GM12878 (cell line): ENCODE results near the gene DDIT4. TPM values are rescaled to one million over a fixed set of nuclear protein-coding genes. Genes with fewer than 3 reads are reported as not detected.
A peak's percentile ranks its signal among the peaks of the same experiment; 100 is the strongest.

Source experiments
- ATAC-seq: fragments of 200-7000 bp; cut with Tn5 transposase; 3 replicates; pipeline ENCODE4 v1.9.1; 2020; ENCODE audit warnings: mild to moderate bottlenecking, moderate library complexity
- BruUV-seq: library from RNA; stranded (reverse); fragments of 400-500 nt; replicated peaks from 2 replicates; lab custom pipeline; 2021; lab: Mats Ljungman, UMichigan
- CTCF ChIA-PET: fragments of 300-600 bp; sonication (Branson Sonifier 250); formaldehyde crosslinking; extraction: SDS; loops from one replicate; lab custom pipeline; 2021; ENCODE audit warnings: inconsistent platforms; lab: Yijun Ruan, JAX
- POLR2A ChIA-PET: fragments of 350-600 bp; formaldehyde crosslinking; extraction: SDS; loops from one replicate; lab custom pipeline; 2021; ENCODE audit warnings: inconsistent platforms; lab: Charles Lee
- RAD21 ChIA-PET: fragments of 300-600 bp; sonication (Branson Sonifier 250); formaldehyde crosslinking; loops from one replicate; lab custom pipeline; 2023; ENCODE audit warnings: antibody characterized with exemption; ENCODE audit not compliant: unreplicated experiment; lab: Charles Lee
- SMC1A ChIA-PET: fragments of 300-600 bp; sonication (Branson Sonifier 250); formaldehyde crosslinking; loops from one replicate; lab custom pipeline; 2023; ENCODE audit not compliant: unreplicated experiment, uncharacterized antibody; lab: Charles Lee
- DNase-seq: peaks from one replicate; pipeline ENCODE4 v3.0.0-alpha.2; 2011; ENCODE audit warnings: low read depth, low spot score
- FAIRE-seq: peaks from 3 replicates; lab custom pipeline; 2011; peaks lifted over from hg19 to GRCh38; lab: Jason Lieb, UNC
- H2AFZ ChIP-seq: 2 replicates; pipeline ENCODE4 v1.6.0; 2011; ENCODE audit warnings: low read depth, low read length, control low read depth; ENCODE audit not compliant: control insufficient read depth
- H3K27ac ChIP-seq: 2 replicates; pipeline ENCODE4 v1.5.1; 2011; ENCODE audit warnings: control low read depth; ENCODE audit not compliant: control insufficient read depth, insufficient read depth
- H3K27me3 ChIP-seq, 2 experiments: replicated peaks in 1 of 2; 2 replicates each; pipeline versions ENCODE4 v1.6.0 to v1.6.1; 2011; ENCODE audit warnings: low read length in 1 of 2; ENCODE audit not compliant: control insufficient read depth in 2 of 2, insufficient read depth in 2 of 2
- H3K36me3 ChIP-seq, 2 experiments: 2 replicates each; pipeline ENCODE4 v1.5.1; 2011; ENCODE audit warnings: low read length in 1 of 2; ENCODE audit not compliant: control insufficient read depth in 2 of 2, insufficient read depth in 2 of 2
- H3K4me1 ChIP-seq: 2 replicates; pipeline ENCODE4 v1.6.1; 2011; ENCODE audit warnings: mild to moderate bottlenecking, low read length, moderate library complexity, mixed read lengths; ENCODE audit not compliant: control insufficient read depth, insufficient read depth
- H3K4me2 ChIP-seq: 2 replicates; pipeline ENCODE4 v1.6.0; 2011; ENCODE audit warnings: control low read depth; ENCODE audit not compliant: control insufficient read depth, insufficient read depth
- H3K4me3 ChIP-seq: fragments of 200-600 bp; sonication (generic); 2 replicates; pipeline ENCODE4 v1.5.1; 2016
- H3K79me2 ChIP-seq: 2 replicates; pipeline ENCODE4 v1.6.0; 2011; ENCODE audit warnings: low read length; ENCODE audit not compliant: control insufficient read depth, insufficient read depth
- H3K9ac ChIP-seq: 2 replicates; pipeline ENCODE4 v1.8.0; 2011; ENCODE audit warnings: low read length, control low read depth, mixed read lengths; ENCODE audit not compliant: control insufficient read depth, insufficient read depth
- H3K9me3 ChIP-seq: replicated peaks from 3 replicates; pipeline ENCODE4 v1.5.1; 2011; ENCODE audit warnings: mild to moderate bottlenecking, low read length; ENCODE audit not compliant: control insufficient read depth, insufficient read depth
- H4K20me1 ChIP-seq: 2 replicates; pipeline ENCODE4 v1.6.0; 2011; ENCODE audit not compliant: control insufficient read depth, insufficient read depth
- BHLHE40 ChIP-seq, 2 experiments: fragments of 450-650 bp in 1 of 2; IDR thresholded peaks; 2 replicates each; pipeline ENCODE4 v1.6.1; 2011 to 2017; ENCODE audit warnings: low read depth in 2 of 2, borderline replicate concordance in 1 of 2, improper control_type of control experiment in 1 of 2, low read length in 1 of 2, mild to moderate bottlenecking in 1 of 2
- BRCA1 ChIP-seq: IDR thresholded peaks from 2 replicates; pipeline ENCODE4 v1.6.1; 2011; ENCODE audit warnings: low read depth, low read length, improper control_type of control experiment
- CBX3 ChIP-seq: fragments of 200-600 bp; sonication (generic); IDR thresholded peaks from 2 replicates; pipeline ENCODE4 v1.6.1; 2016; ENCODE audit warnings: low read depth, borderline replicate concordance
- MEF2A ChIP-seq: IDR thresholded peaks from 2 replicates; pipeline ENCODE4 v1.6.1; 2011; ENCODE audit warnings: low read depth, mild to moderate bottlenecking, low read length, moderate library complexity; ENCODE audit not compliant: insufficient read depth
- MYB ChIP-seq: fragments of 150-350 bp; IDR thresholded peaks from 2 replicates; pipeline ENCODE4 v1.6.1; 2014; ENCODE audit warnings: mild to moderate bottlenecking, low read depth, low read length, borderline replicate concordance
- NFYA ChIP-seq: IDR thresholded peaks from 2 replicates; pipeline ENCODE4 v1.6.1; 2011; ENCODE audit warnings: low read depth, mild to moderate bottlenecking, low read length, improper control_type of control experiment, borderline replicate concordance
- ZNF217 ChIP-seq: fragments of 450-650 bp; IDR thresholded peaks from 2 replicates; pipeline ENCODE4 v1.6.1; 2017; ENCODE audit warnings: antibody characterized with exemption, mild to moderate bottlenecking
- ZNF274 ChIP-seq: IDR thresholded peaks from one replicate; pipeline ENCODE4 v1.8.0; 2011; ENCODE audit not compliant: insufficient read length, insufficient read depth
- WGBS: methylation state at CpG from one replicate; pipeline ENCODE4 v1.1.6; 2016; ENCODE audit warnings: low lambda C conversion rate; ENCODE audit not compliant: insufficient replicate concordance, insufficient coverage; ENCODE audit errors: missing lambda C conversion rate; 5-methylcytosine and 5-hydroxymethylcytosine counted together
- in situ Hi-C: fragments of 300-500 bp; cut with MboI; formaldehyde crosslinking; loops from 9 replicates; pipeline ENCODE4 v1.14.3; 2018; ENCODE audit warnings: mixed read lengths
- intact Hi-C: fragments of 100-400 bp; cut with micrococcal nuclease; formaldehyde crosslinking; loops from one replicate; pipeline ENCODE4 v1.14.2; 2022; ENCODE audit not compliant: unreplicated experiment
- polyA plus RNA-seq, 11 experiments: library from polyadenylated mRNA; depleted of rRNA in 4 of 11; unstranded in 6 of 11; stranded (reverse) in 5 of 11; fragments of >200 nt; fragmentation: Nextera tagmentation in 4 of 11; fragmentation: Illumina TruSeq in 1 of 11; extraction: Ambion mirVana in 4 of 11; extraction: Trizol in 1 of 11; gene quantifications; 1 replicate in 1 of 11; 2 replicates in 10 of 11; pipeline versions ENCODE4 v1.2.1 to v1.2.3, GENCODE V29; 2011 to 2016; ENCODE audit warnings: inconsistent platforms in 2 of 11, missing spikeins in 2 of 11, low read depth in 1 of 11
- total RNA-seq, 4 experiments: library from RNA; depleted of rRNA in 3 of 4; stranded (reverse); fragments of >200 nt in 3 of 4; fragmentation: Illumina TruSeq in 1 of 4; extraction: Trizol in 1 of 4; gene quantifications; 2 replicates each; pipeline versions ENCODE4 v1.2.1 to v1.2.3, GENCODE V29; 2013 to 2021

DDIT4 gene
- total and polyA plus RNA-seq, 10 of the 15 experiments (the other 5 are each of a cell fraction or from before 2014, with no cell fraction given), result 2.1 to 277 (median 183) TPM

DNA sequence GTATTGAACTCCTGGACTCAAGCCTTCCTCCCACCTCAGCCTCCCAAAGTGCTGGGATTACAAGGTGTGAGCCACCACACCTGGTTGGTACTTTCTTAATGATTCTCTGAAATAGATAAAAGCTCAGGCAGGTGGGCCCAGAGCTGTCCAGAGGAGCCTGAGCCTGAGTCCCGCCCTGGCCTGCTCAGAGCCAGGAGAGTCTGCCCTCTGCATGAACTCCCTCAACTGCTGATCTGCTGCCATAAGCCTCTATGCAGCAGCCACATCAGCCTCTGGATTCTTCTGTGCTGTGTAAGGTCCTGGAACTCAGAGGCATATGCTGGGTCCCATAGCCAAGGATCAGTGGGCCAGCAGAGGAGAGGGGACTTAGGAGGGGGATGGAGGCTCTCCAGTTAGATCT, 23.1 kb upstream of the DDIT4 start:
- SMC1A ChIA-PET, result interaction anchor here (1.6 to 21.0 kb wide), 3 partner anchors 10 to 35 kb away, joined by 6 to 275 read pairs (median 12); partner anchors contain the start of genes ANAPC16, ASCC1 and DDIT4
- POLR2A ChIA-PET, result interaction anchor here (0.6 to 8.0 kb wide), 6 partner anchors 8 to 83 kb away, joined by 3 to 113 read pairs (median 4); no protein-coding TSS in a partner anchor
- WGBS, result 95% methylated on average over 1 of the region's 1 CpG
- no peak for FAIRE-seq
- 0 out of 2 replicates have a peak overlapping the region, but pooled peaks have one; percentile 33 for H3K27ac ChIP-seq
- H3K36me3 ChIP-seq, result no peaks in the 10 kb centered on the region
- H3K9me3 ChIP-seq, result no peaks in the 10 kb centered on the region
- H3K4me3 ChIP-seq, result no peak overlapping the region
- in situ Hi-C loops, result no loop called here
- H3K27me3 ChIP-seq, result no peaks in the 10 kb centered on the region
- no peaks in the 10 kb centered on the region for H3K79me2 ChIP-seq
- CTCF ChIA-PET, result interaction anchor here (1.0 to 1.2 kb wide), 3 partner anchors 9 to 47 kb away, joined by 3 to 4 read pairs (median 4); no protein-coding TSS in a partner anchor
- ATAC-seq, result no peak
- no TSS peak for BruUV-seq
- H3K4me1 ChIP-seq, result peaks cover 72% of the 10 kb centered on the region
- 0 out of 2 replicates have a peak overlapping the region, but pooled peaks have one; percentile 20 for H3K9ac ChIP-seq
- no peak for DNase-seq
- TF ChIP-seq ZNF217 (no peak), NFYA (no peak), BRCA1 (no peak), ZNF274 (no peak)
- H2AFZ ChIP-seq, result no peak overlapping the region
- intact Hi-C loops, result no loop called here
- RAD21 ChIA-PET, result interaction anchor here (0.9 to 10.5 kb wide), 4 partner anchors 8 to 83 kb away, joined by 3 to 185 read pairs (median 4); no protein-coding TSS in a partner anchor
- H3K4me2 ChIP-seq, result no peak overlapping the region; the same call in 1 of the 2 replicates
- H4K20me1 ChIP-seq, result no peaks in the 10 kb centered on the region

- H2AFZ ChIP-seq, result no peak overlapping the region
- no peaks in the 10 kb centered on the region for H3K9me3 ChIP-seq
- intact Hi-C loops, result no loop called here
- SMC1A ChIA-PET, result interaction anchor here (1.6 to 21.0 kb wide), 4 partner anchors 9 to 36 kb away, joined by 6 to 275 read pairs (median 9); partner anchors contain the start of genes ANAPC16, ASCC1 and DDIT4
- TF ChIP-seq CBX3, result no peak
- TF ChIP-seq MYB, result no peak
- no peak for TF ChIP-seq BHLHE40 (IDR thresholded peaks at IDR 0.05; ENCODE audit: borderline replicate concordance in 1 of 2, low read depth in 2 of 2, low read length in 1 of 2)
- no peak for TF ChIP-seq MEF2A
- TF ChIP-seq, all 136 proteins: peak for 0
- H3K79me2 ChIP-seq, result no peaks in the 10 kb centered on the region
- DNase-seq (no peak), ATAC-seq (no peak), FAIRE-seq (no peak)
- WGBS, result 89% methylated on average over 6 of the region's 6 CpGs
- ChIA-PET POLR2A (interaction anchor here (0.6 to 11.6 kb wide), 7 partner anchors 8 to 82 kb away, joined by 3 to 113 read pairs (median 4); no protein-coding TSS in a partner anchor), CTCF (interaction anchor here (1.2 kb wide), 1 partner anchor 8 kb away, joined by 4 read pairs; no protein-coding TSS in a partner anchor), RAD21 (interaction anchor here (0.9 to 10.5 kb wide), 3 partner anchors 7 to 82 kb away, joined by 3 to 185 read pairs (median 4); no protein-coding TSS in a partner anchor)
- H4K20me1 ChIP-seq, result no peaks in the 10 kb centered on the region
- H3K4me2 ChIP-seq, result no peak overlapping the region
- in situ Hi-C loops, result no loop called here
- no peak overlapping the region for H3K9ac ChIP-seq
- H3K4me3 ChIP-seq, result no peak overlapping the region
- H3K36me3 ChIP-seq, result no peaks in the 10 kb centered on the region
- H3K4me1 ChIP-seq, result peaks cover 72% of the 10 kb centered on the region
- H3K27ac ChIP-seq, result no peak overlapping the region
- BruUV-seq, result no TSS peak
- H3K27me3 ChIP-seq, result no peaks in the 10 kb centered on the region
Measured at GRCh38 chr10:72251635-72252034, 22.1 kb upstream of the DDIT4 start.
